H9 (cell line): ENCODE data around the gene CDCA3. TPM values are rescaled to one million over a fixed set of nuclear protein-coding genes. Genes with fewer than 3 reads are reported as not detected.
"Not testable (repeated sequence)": the region's sequence is repeated elsewhere in the genome, so short reads cannot be mapped to it uniquely, and the experiment has no call there.

Source experiments
- DNase-seq: peaks from one replicate; pipeline ENCODE4 v3.0.0-alpha.2; 2017
- H2AFZ ChIP-seq: one replicate; pipeline ENCODE4 v1.6.1; 2013; ENCODE audit warnings: mild to moderate bottlenecking, low read length, control low read depth, moderate library complexity
- H2AK5ac ChIP-seq: 2 replicates; pipeline ENCODE4 v1.6.1; 2013; ENCODE audit warnings: low read length, control low read depth, mixed read lengths; ENCODE audit not compliant: insufficient read length
- H2BK120ac ChIP-seq: one replicate; pipeline ENCODE4 v1.6.1; 2013; ENCODE audit warnings: low read depth, mild to moderate bottlenecking, low read length, control low read depth, inconsistent platforms; ENCODE audit not compliant: poor library complexity, severe bottlenecking
- H2BK12ac ChIP-seq: 2 replicates; pipeline ENCODE4 v1.6.1; 2013; ENCODE audit warnings: low read length, control low read depth, mixed read lengths, low read depth; ENCODE audit not compliant: insufficient read length
- H2BK15ac ChIP-seq: 2 replicates; pipeline ENCODE4 v1.6.1; 2013; ENCODE audit warnings: low read depth, low read length, control low read depth
- H2BK20ac ChIP-seq: one replicate; pipeline ENCODE4 v1.6.1; 2013; ENCODE audit warnings: low read depth, mild to moderate bottlenecking, low read length, control low read depth, inconsistent platforms; ENCODE audit not compliant: poor library complexity, severe bottlenecking
- H2BK5ac ChIP-seq: 2 replicates; pipeline ENCODE4 v1.6.1; 2013; ENCODE audit warnings: low read length, control low read depth, mixed read lengths; ENCODE audit not compliant: insufficient read length
- H3K14ac ChIP-seq: 2 replicates; pipeline ENCODE4 v1.6.1; 2013; ENCODE audit warnings: low read length, control low read depth; ENCODE audit not compliant: insufficient read depth
- H3K18ac ChIP-seq: 2 replicates; pipeline ENCODE4 v1.6.1; 2013; ENCODE audit warnings: low read depth, mild to moderate bottlenecking, mixed read lengths, low read length, control low read depth; ENCODE audit not compliant: insufficient read length
- H3K23ac ChIP-seq: 2 replicates; pipeline ENCODE4 v1.6.1; 2013; ENCODE audit warnings: low read length, control low read depth, mixed read lengths, low read depth; ENCODE audit not compliant: insufficient read length
- H3K23me2 ChIP-seq: 2 replicates; pipeline ENCODE4 v1.6.1; 2013; ENCODE audit warnings: low read depth, mild to moderate bottlenecking, mixed read lengths, low read length, control low read depth; ENCODE audit not compliant: insufficient read length, poor library complexity, severe bottlenecking
- H3K27ac ChIP-seq: 2 replicates; pipeline ENCODE4 v1.5.1; 2013; ENCODE audit warnings: low read length, control low read depth, mixed read lengths, low read depth; ENCODE audit not compliant: insufficient read length
- H3K27me3 ChIP-seq: 2 replicates; pipeline ENCODE4 v1.6.1; 2013; ENCODE audit warnings: low read length, control low read depth, inconsistent platforms; ENCODE audit not compliant: insufficient read depth
- H3K4ac ChIP-seq: 2 replicates; pipeline ENCODE4 v1.6.1; 2013; ENCODE audit warnings: low read depth, mild to moderate bottlenecking, control low read depth, inconsistent platforms, low read length, moderate library complexity
- H3K4me1 ChIP-seq: 2 replicates; pipeline ENCODE4 v1.6.1; 2013; ENCODE audit warnings: low read length, control low read depth, inconsistent platforms; ENCODE audit not compliant: insufficient read depth
- H3K4me2 ChIP-seq: 2 replicates; pipeline ENCODE4 v1.6.1; 2013; ENCODE audit warnings: low read length, control low read depth, mixed read lengths; ENCODE audit not compliant: insufficient read length, insufficient read depth
- H3K56ac ChIP-seq: 2 replicates; pipeline ENCODE4 v1.6.1; 2013; ENCODE audit warnings: low read depth, mild to moderate bottlenecking, mixed read lengths, low read length, control low read depth; ENCODE audit not compliant: insufficient read length
- H3K79me1 ChIP-seq: 2 replicates; pipeline ENCODE4 v1.6.1; 2013; ENCODE audit warnings: low read depth, mild to moderate bottlenecking, moderate library complexity, low read length, control low read depth, inconsistent platforms; ENCODE audit not compliant: insufficient read depth, poor library complexity, severe bottlenecking
- H3K79me2 ChIP-seq: 2 replicates; pipeline ENCODE4 v1.6.1; 2013; ENCODE audit warnings: low read length, control low read depth, inconsistent platforms; ENCODE audit not compliant: insufficient read depth
- H3K9ac ChIP-seq: 2 replicates; pipeline ENCODE4 v1.6.1; 2013; ENCODE audit warnings: low read length, control low read depth, mixed read lengths; ENCODE audit not compliant: insufficient read length; ENCODE audit errors: extremely low read depth
- H3K9me3 ChIP-seq: one replicate; pipeline ENCODE4 v1.6.1; 2013; ENCODE audit warnings: low read depth, low read length, inconsistent platforms; ENCODE audit not compliant: control insufficient read depth
- H3T11ph ChIP-seq: one replicate; pipeline ENCODE4 v1.6.1; 2013; ENCODE audit warnings: mild to moderate bottlenecking, low read length, control low read depth, inconsistent platforms
- H4K20me1 ChIP-seq: one replicate; pipeline ENCODE4 v1.6.1; 2013; ENCODE audit not compliant: control insufficient read depth, insufficient read length, insufficient read depth
- H4K5ac ChIP-seq: 2 replicates; pipeline ENCODE4 v1.6.1; 2013; ENCODE audit warnings: low read depth, mild to moderate bottlenecking, mixed read lengths, low read length, control low read depth; ENCODE audit not compliant: insufficient read length
- H4K8ac ChIP-seq: replicated peaks from 2 replicates; pipeline ENCODE4 v1.6.1; 2013; ENCODE audit warnings: low read length, control low read depth, mixed read lengths, low read depth; ENCODE audit not compliant: insufficient read length
- H4K91ac ChIP-seq: 2 replicates; pipeline ENCODE4 v1.6.1; 2013; ENCODE audit warnings: low read depth, mild to moderate bottlenecking, moderate library complexity, mixed read lengths, low read length, control low read depth; ENCODE audit not compliant: insufficient read length
- H3K27ac Mint-ChIP-seq, 3 experiments: 2 replicates in 2 of 3; 3 replicates in 1 of 3; pipeline ENCODE4 v1.8.0; 2020 to 2021; ENCODE audit warnings: mixed read lengths in 3 of 3, mild to moderate bottlenecking in 1 of 3, moderate library complexity in 1 of 3
- H3K27me3 Mint-ChIP-seq: 2 replicates; pipeline ENCODE4 v1.8.0; 2021; ENCODE audit warnings: low read depth, mild to moderate bottlenecking, moderate library complexity, mixed read lengths
- H3K36me3 Mint-ChIP-seq, 3 experiments: 2 replicates in 2 of 3; 3 replicates in 1 of 3; pipeline ENCODE4 v1.8.0; 2020 to 2021; ENCODE audit warnings: low read depth in 3 of 3, mixed read lengths in 3 of 3; ENCODE audit not compliant: insufficient read depth in 1 of 3
- H3K4me1 Mint-ChIP-seq, 2 experiments: 2 replicates each; pipeline ENCODE4 v1.8.0; 2020; ENCODE audit warnings: mixed read lengths in 2 of 2
- H3K4me3 Mint-ChIP-seq, 2 experiments: 2 replicates in 1 of 2; 3 replicates in 1 of 2; pipeline ENCODE4 v1.8.0; 2020 to 2021; ENCODE audit warnings: mild to moderate bottlenecking in 2 of 2, mixed read lengths in 2 of 2, moderate library complexity in 1 of 2
- H3K9me3 Mint-ChIP-seq, 2 experiments: 2 replicates in 1 of 2; 3 replicates in 1 of 2; pipeline ENCODE4 v1.8.0; 2020; ENCODE audit warnings: mild to moderate bottlenecking in 2 of 2, mixed read lengths in 2 of 2, moderate library complexity in 1 of 2
- WGBS: extraction: QIAGEN DNeasy Blood & Tissue Kit; methylation state at CpG from one replicate; pipeline ENCODE4 v1.1.7; 2013; ENCODE audit warnings: missing lambda C conversion rate, low lambda C conversion rate, mixed read lengths; ENCODE audit not compliant: insufficient read length; ENCODE audit errors: extremely low coverage; 5-methylcytosine and 5-hydroxymethylcytosine counted together
- total RNA-seq: library from RNA; stranded (reverse); gene quantifications from 2 replicates; pipeline ENCODE4 v1.2.1, GENCODE V29; 2021

The CDCA3 gene
- total RNA-seq, 1 experiment from 2014 or later: 45.1 TPM

- H3K79me1 ChIP-seq, H3K14ac ChIP-seq, H2BK5ac ChIP-seq, H3K56ac ChIP-seq, H3K79me2 ChIP-seq, H4K8ac ChIP-seq, DNase-seq, H3K27ac ChIP-seq, H4K91ac ChIP-seq, H2BK15ac ChIP-seq, H2BK120ac ChIP-seq, H3K9me3 ChIP-seq, H3K4me1 ChIP-seq, H3K23ac ChIP-seq, H3K27me3 Mint-ChIP-seq, H3K9me3 Mint-ChIP-seq, H3K18ac ChIP-seq, H2BK20ac ChIP-seq, H3K27me3 ChIP-seq, H2AFZ ChIP-seq, H4K20me1 ChIP-seq, H2AK5ac ChIP-seq, H3K4ac ChIP-seq, H3K23me2 ChIP-seq, H2BK12ac ChIP-seq, H4K5ac ChIP-seq, H3T11ph ChIP-seq: not testable (repeated sequence)
- H3K4me2 ChIP-seq: peak overlapping the region; percentile 57
- Mint-ChIP-seq H3K4me3 (peak overlapping the region; percentile 82 to 92), H3K36me3 (peaks cover 19 to 53% (median 35%) of the 10 kb centered on the region in 3 experiments), H3K27ac (peak overlapping the region; percentile 36 to 89 (median 84); a peak in 6 of 7 replicates), H3K4me1 (peaks cover 32 to 42% of the 10 kb centered on the region in 2 experiments)
- no CpG with 5 or more reads among the region's 9 CpGs for WGBS
- H3K9ac ChIP-seq: peak overlapping the region; percentile 5
Observed at GRCh38 chr12:6874015-6874368, 22.9 kb upstream of the CDCA3 start.
